PC-9 (cell line): ENCODE data around the gene OBSCN.

Source experiments
- EZH2 ChIP-seq: fragments of 200-600 bp; sonication (generic); IDR thresholded peaks from 2 replicates; pipeline ENCODE4 v1.8.0; 2017; ENCODE audit warnings: antibody characterized with exemption, low read depth
- TF ChIP-seq, protein P1 (sequence below): fragments of 200-600 bp; sonication (generic); conservative IDR thresholded peaks from 2 replicates; pipeline ENCODE4 v1.6.1; 2017; ENCODE audit warnings: mixed run types, antibody characterized with exemption, mild to moderate bottlenecking, moderate library complexity

DNA sequence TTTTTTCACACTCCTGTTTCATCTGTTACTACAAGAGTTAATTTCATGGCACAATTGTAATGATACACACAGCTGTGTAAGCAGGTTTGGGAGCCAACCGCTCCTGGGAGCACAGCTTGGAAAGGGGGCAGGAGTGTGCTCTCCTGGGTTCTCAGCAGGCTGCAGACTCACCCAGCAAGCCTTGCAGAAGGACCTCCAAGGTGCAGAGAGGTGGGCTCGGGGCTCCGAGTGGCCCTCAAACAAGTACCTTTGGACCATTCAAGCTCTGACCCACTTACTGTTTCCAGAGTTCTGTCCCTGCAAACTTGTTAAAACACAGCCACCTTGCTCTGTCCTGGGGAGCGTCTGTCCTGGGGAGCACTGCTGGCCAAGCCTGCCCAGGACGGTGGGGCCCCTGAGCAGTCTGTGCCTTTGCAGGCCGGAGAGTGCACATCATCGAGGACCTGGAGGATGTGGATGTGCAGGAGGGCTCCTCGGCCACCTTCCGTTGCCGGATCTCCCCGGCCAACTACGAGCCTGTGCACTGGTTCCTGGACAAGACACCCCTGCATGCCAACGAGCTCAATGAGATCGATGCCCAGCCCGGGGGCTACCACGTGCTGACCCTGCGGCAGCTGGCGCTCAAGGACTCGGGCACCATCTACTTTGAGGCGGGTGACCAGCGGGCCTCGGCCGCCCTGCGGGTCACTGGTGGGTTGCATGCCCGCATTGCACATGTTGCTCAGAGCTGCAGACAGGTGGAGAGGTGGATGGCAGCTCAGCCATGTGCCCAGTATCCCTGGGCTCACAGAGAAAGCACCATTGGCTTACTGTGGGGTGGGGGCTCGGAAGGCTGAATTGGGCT lies 78.0 kb downstream of the OBSCN start:
- TF ChIP-seq, protein P1, sequence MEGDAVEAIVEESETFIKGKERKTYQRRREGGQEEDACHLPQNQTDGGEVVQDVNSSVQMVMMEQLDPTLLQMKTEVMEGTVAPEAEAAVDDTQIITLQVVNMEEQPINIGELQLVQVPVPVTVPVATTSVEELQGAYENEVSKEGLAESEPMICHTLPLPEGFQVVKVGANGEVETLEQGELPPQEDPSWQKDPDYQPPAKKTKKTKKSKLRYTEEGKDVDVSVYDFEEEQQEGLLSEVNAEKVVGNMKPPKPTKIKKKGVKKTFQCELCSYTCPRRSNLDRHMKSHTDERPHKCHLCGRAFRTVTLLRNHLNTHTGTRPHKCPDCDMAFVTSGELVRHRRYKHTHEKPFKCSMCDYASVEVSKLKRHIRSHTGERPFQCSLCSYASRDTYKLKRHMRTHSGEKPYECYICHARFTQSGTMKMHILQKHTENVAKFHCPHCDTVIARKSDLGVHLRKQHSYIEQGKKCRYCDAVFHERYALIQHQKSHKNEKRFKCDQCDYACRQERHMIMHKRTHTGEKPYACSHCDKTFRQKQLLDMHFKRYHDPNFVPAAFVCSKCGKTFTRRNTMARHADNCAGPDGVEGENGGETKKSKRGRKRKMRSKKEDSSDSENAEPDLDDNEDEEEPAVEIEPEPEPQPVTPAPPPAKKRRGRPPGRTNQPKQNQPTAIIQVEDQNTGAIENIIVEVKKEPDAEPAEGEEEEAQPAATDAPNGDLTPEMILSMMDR: no peak
- TF ChIP-seq EZH2: no peak
